CD14-positive monocyte (primary cell): ENCODE data around the gene CST8. TPM values are rescaled to one million over a fixed set of nuclear protein-coding genes. Genes with fewer than 3 reads are reported as not detected.
A peak's percentile ranks its signal among the peaks of the same experiment; 100 is the strongest.

Experiments used
- DNase-seq, 3 donors: peaks; one replicate each; pipeline ENCODE4 v3.0.0-alpha.2; 2011 to 2022
- H2AFZ ChIP-seq: 2 replicates; pipeline ENCODE4 v1.6.0; 2012; ENCODE audit warnings: mild to moderate bottlenecking, low read depth, low read length, inconsistent platforms; ENCODE audit not compliant: insufficient read depth, poor library complexity, severe bottlenecking
- H3K27ac ChIP-seq, 2 donors: 1 replicate in 1 of 2; 2 replicates in 1 of 2; pipeline ENCODE4 v1.5.1; 2012 to 2013; ENCODE audit warnings: low read length in 2 of 2, control low read depth in 1 of 2, inconsistent platforms in 1 of 2, low read depth in 1 of 2, mild to moderate bottlenecking in 1 of 2
- H3K27me3 ChIP-seq, 2 donors: one replicate each; pipeline versions ENCODE4 v1.6.0 to v1.6.1; 2011 to 2013; ENCODE audit warnings: low read length in 2 of 2; ENCODE audit not compliant: control insufficient read depth in 2 of 2, insufficient read depth in 2 of 2
- H3K36me3 ChIP-seq, 2 donors: replicated peaks in 1 of 2; 1 replicate in 1 of 2; 2 replicates in 1 of 2; pipeline versions ENCODE4 v1.5.1 to v1.6.1; 2012 to 2013; ENCODE audit warnings: low read length in 2 of 2, control low read depth in 1 of 2, inconsistent platforms in 1 of 2, mild to moderate bottlenecking in 1 of 2; ENCODE audit not compliant: insufficient read depth in 2 of 2, control insufficient read depth in 1 of 2
- H3K4me1 ChIP-seq, 2 donors: 1 replicate in 1 of 2; 2 replicates in 1 of 2; pipeline versions ENCODE4 v1.5.1 to v1.6.1; 2012 to 2013; ENCODE audit warnings: low read length in 2 of 2, control low read depth in 1 of 2, inconsistent platforms in 1 of 2, mild to moderate bottlenecking in 1 of 2, moderate library complexity in 1 of 2; ENCODE audit not compliant: insufficient read depth in 2 of 2, control insufficient read depth in 1 of 2
- H3K4me2 ChIP-seq: replicated peaks from 2 replicates; pipeline ENCODE3; 2012; ENCODE audit warnings: low read length, moderate library complexity, mild to moderate bottlenecking; ENCODE audit not compliant: poor library complexity, severe bottlenecking; ENCODE audit errors: extremely low read depth
- H3K4me3 ChIP-seq, 3 experiments: fragments of 200-600 bp in 1 of 3; sonication (generic) in 1 of 3; replicated peaks in 1 of 3; 1 replicate in 2 of 3; 2 replicates in 1 of 3; pipeline ENCODE4 v1.5.1; 2011 to 2013; ENCODE audit warnings: low read length in 3 of 3, mild to moderate bottlenecking in 3 of 3, control low read depth in 2 of 3, low read depth in 2 of 3, inconsistent platforms in 1 of 3, moderate library complexity in 1 of 3
- H3K79me2 ChIP-seq: 2 replicates; pipeline ENCODE4 v1.6.0; 2012; ENCODE audit warnings: mild to moderate bottlenecking, control low read depth, inconsistent platforms, low read length, moderate library complexity; ENCODE audit not compliant: insufficient read depth
- H3K9ac ChIP-seq: 2 replicates; pipeline ENCODE4 v1.6.0; 2017; ENCODE audit warnings: low read length, mild to moderate bottlenecking; ENCODE audit not compliant: insufficient read depth, poor library complexity, severe bottlenecking
- H3K9me3 ChIP-seq, 2 donors: replicated peaks in 1 of 2; 1 replicate in 1 of 2; 2 replicates in 1 of 2; pipeline versions ENCODE4 v1.5.1 to v1.6.1; 2012 to 2013; ENCODE audit warnings: low read length in 2 of 2, control low read depth in 1 of 2; ENCODE audit not compliant: control insufficient read depth in 1 of 2, insufficient read depth in 1 of 2
- H4K20me1 ChIP-seq: 2 replicates; pipeline ENCODE4 v1.6.0; 2012; ENCODE audit warnings: mild to moderate bottlenecking, low read length, control low read depth, moderate library complexity; ENCODE audit not compliant: insufficient read depth
- H3K27ac Mint-ChIP-seq, 7 donors: one replicate each; pipeline ENCODE4 v1.8.0; 2020; ENCODE audit warnings: mild to moderate bottlenecking in 7 of 7, mixed read lengths in 7 of 7, moderate library complexity in 6 of 7, inconsistent platforms in 2 of 7
- H3K27me3 Mint-ChIP-seq, 3 donors: one replicate each; pipeline ENCODE4 v1.8.0; 2021 to 2022; ENCODE audit warnings: low read depth in 3 of 3, mild to moderate bottlenecking in 3 of 3, mixed read lengths in 3 of 3, moderate library complexity in 3 of 3, inconsistent platforms in 1 of 3
- H3K36me3 Mint-ChIP-seq, 2 donors: one replicate each; pipeline ENCODE4 v1.8.0; 2020; ENCODE audit warnings: mixed read lengths in 2 of 2, inconsistent platforms in 1 of 2, mild to moderate bottlenecking in 1 of 2
- H3K4me1 Mint-ChIP-seq: one replicate; pipeline ENCODE4 v1.8.0; 2020; ENCODE audit warnings: mild to moderate bottlenecking, mixed read lengths
- H3K4me3 Mint-ChIP-seq, 2 donors: one replicate each; pipeline ENCODE4 v1.8.0; 2020; ENCODE audit warnings: mild to moderate bottlenecking in 2 of 2, mixed read lengths in 2 of 2, moderate library complexity in 1 of 2
- H3K9me3 Mint-ChIP-seq, 7 donors: one replicate each; pipeline ENCODE4 v1.8.0; 2020 to 2022; ENCODE audit warnings: mixed read lengths in 7 of 7, mild to moderate bottlenecking in 6 of 7, moderate library complexity in 6 of 7, inconsistent platforms in 2 of 7
- CTCF ChIP-seq: fragments of 200-600 bp; IDR thresholded peaks from one replicate; pipeline ENCODE4 v1.8.0; 2022; ENCODE audit warnings: antibody characterized with exemption, mild to moderate bottlenecking
- WGBS: methylation state at CpG from one replicate; pipeline ENCODE4 v1.1.5; 2013; ENCODE audit warnings: missing lambda C conversion rate; ENCODE audit not compliant: insufficient coverage; 5-methylcytosine and 5-hydroxymethylcytosine counted together
- intact Hi-C, 2 donors: fragments of 100-400 bp; cut with micrococcal nuclease; formaldehyde crosslinking; loops; one replicate each; pipeline versions ENCODE4 v1.15.0 to v1.15.1; 2023
- polyA plus RNA-seq, 3 donors: library from polyadenylated mRNA; depleted of rRNA in 1 of 3; unstranded in 2 of 3; stranded (reverse) in 1 of 3; fragments of 300-500 nt in 2 of 3; fragments of >200 nt in 1 of 3; fragmentation: Illumina TruSeq in 2 of 3; gene quantifications; 1 replicate in 2 of 3; 2 replicates in 1 of 3; pipeline ENCODE4 v1.2.3, GENCODE V29; 2012 to 2021

CST8 gene
- polyA plus RNA-seq, 3 donors, result not detected

GRCh38 chr20:23445596-23446217 is 45.2 kb upstream of the CST8 start:
- 97% methylated on average over 7 of the region's 7 CpGs for WGBS
- Histone ChIP-seq H3K27me3 (no peaks in the 10 kb centered on the region), H3K4me3 (no peak overlapping the region), H4K20me1 (no peaks in the 10 kb centered on the region), H2AFZ (no peak overlapping the region), H3K36me3 (no peaks in the 10 kb centered on the region), H3K4me2 (no peak overlapping the region), H3K27ac (no peak overlapping the region), H3K79me2 (no peaks in the 10 kb centered on the region), H3K9me3 (no peaks in the 10 kb centered on the region), H3K4me1 (peaks cover 0 to 5% of the 10 kb centered on the region in 2 donors), H3K9ac (no peak overlapping the region)
- Mint-ChIP-seq H3K27me3 (peaks cover 2 to 10% (median 6%) of the 10 kb centered on the region in 3 donors), H3K36me3 (no peaks in the 10 kb centered on the region), H3K4me3 (no peak overlapping the region), H3K9me3 (no peaks in the 10 kb centered on the region), H3K4me1 (peaks cover 8% of the 10 kb centered on the region), H3K27ac (no peak overlapping the region)
- TF ChIP-seq CTCF, result no peak
- intact Hi-C loops, result no loop called here
- DNase-seq, result peak in 1 of 3 donors; percentile 17

- no peaks in the 10 kb centered on the region for H3K79me2 ChIP-seq
- H3K4me2 ChIP-seq, result no peak overlapping the region
- H3K27me3 Mint-ChIP-seq, result peaks cover 2 to 10% (median 3%) of the 10 kb centered on the region in 3 donors
- no peak overlapping the region for H3K9ac ChIP-seq
- H3K36me3 ChIP-seq, result no peaks in the 10 kb centered on the region
- no peaks in the 10 kb centered on the region for H3K9me3 ChIP-seq
- no peak overlapping the region for H2AFZ ChIP-seq
- H3K27me3 ChIP-seq, result no peaks in the 10 kb centered on the region
- H3K4me1 ChIP-seq, result peaks cover 0 to 5% of the 10 kb centered on the region in 2 donors
- 96% methylated on average over 6 of the region's 8 CpGs for WGBS
- H3K4me1 Mint-ChIP-seq, result peaks cover 8% of the 10 kb centered on the region
- no peaks in the 10 kb centered on the region for H4K20me1 ChIP-seq
- H3K4me3 Mint-ChIP-seq, result no peak overlapping the region
- no peak overlapping the region for H3K27ac ChIP-seq
- DNase-seq, result peak; percentile 12 to 33 (median 16)
- TF ChIP-seq CTCF, result peak; percentile 59
- no peak overlapping the region for H3K27ac Mint-ChIP-seq
- H3K9me3 Mint-ChIP-seq, result no peaks in the 10 kb centered on the region
- H3K4me3 ChIP-seq, result no peak overlapping the region
- no peaks in the 10 kb centered on the region for H3K36me3 Mint-ChIP-seq
- intact Hi-C loops, result no loop called here
These were observed 44.4 kb upstream of the CST8 start for GRCh38 chr20:23446505-23446904.
